H1 (cell line): ENCODE data around the gene COL6A2. TPM values are rescaled to one million over a fixed set of nuclear protein-coding genes. Genes with fewer than 3 reads are reported as not detected.
"Not testable (repeated sequence)": the region's sequence is repeated elsewhere in the genome, so short reads cannot be mapped to it uniquely, and the experiment has no call there.

Experiments
- CTCF ChIA-PET: fragments of 300-600 bp; sonication (Branson Sonifier 250); formaldehyde crosslinking; loops from one replicate; lab custom pipeline; 2021; ENCODE audit not compliant: partially characterized antibody; lab: Charles Lee
- POLR2A ChIA-PET: fragments of 300-600 bp; sonication (Branson Sonifier 250); formaldehyde crosslinking; loops from one replicate; lab custom pipeline; 2021; ENCODE audit warnings: inconsistent platforms; ENCODE audit not compliant: partially characterized antibody; lab: Charles Lee
- DNase-seq, 2 experiments: peaks; one replicate each; pipeline versions ENCODE4 v3.0.0 to v3.0.0-alpha.2; 2010 to 2022; ENCODE audit warnings: low spot score in 2 of 2, low read depth in 1 of 2, mixed read lengths in 1 of 2
- FAIRE-seq: peaks from 2 replicates; lab custom pipeline; 2011; peaks lifted over from hg19 to GRCh38; lab: Jason Lieb, UNC
- H2AFZ ChIP-seq: 2 replicates; pipeline ENCODE4 v1.8.1; 2012; ENCODE audit warnings: low read length, inconsistent platforms
- H2AK5ac ChIP-seq: 2 replicates; pipeline ENCODE4 v1.6.1; 2013; ENCODE audit warnings: low read depth, low read length
- H2BK120ac ChIP-seq: replicated peaks from 2 replicates; pipeline ENCODE3; 2013; ENCODE audit warnings: low read depth, low read length, inconsistent platforms
- H2BK12ac ChIP-seq: 2 replicates; pipeline ENCODE4 v1.6.1; 2013; ENCODE audit warnings: low read depth, low read length
- H2BK15ac ChIP-seq: 2 replicates; pipeline ENCODE4 v1.6.1; 2013; ENCODE audit warnings: low read length
- H2BK20ac ChIP-seq: 2 replicates; pipeline ENCODE4 v1.6.1; 2013; ENCODE audit warnings: low read length
- H2BK5ac ChIP-seq: 2 replicates; pipeline ENCODE4 v1.6.1; 2013; ENCODE audit warnings: low read depth, low read length
- H3K14ac ChIP-seq: 2 replicates; pipeline ENCODE4 v1.6.1; 2013; ENCODE audit warnings: inconsistent platforms; ENCODE audit not compliant: insufficient read length
- H3K18ac ChIP-seq: 2 replicates; pipeline ENCODE4 v1.6.1; 2013; ENCODE audit warnings: low read length; ENCODE audit errors: extremely low read depth
- H3K23ac ChIP-seq: 2 replicates; pipeline ENCODE4 v1.6.1; 2013; ENCODE audit warnings: inconsistent platforms; ENCODE audit not compliant: insufficient read length
- H3K23me2 ChIP-seq: 2 replicates; pipeline ENCODE4 v1.6.1; 2013; ENCODE audit warnings: low read depth, low read length
- H3K27ac ChIP-seq: 2 replicates; pipeline ENCODE4 v1.6.1; 2011; ENCODE audit warnings: low read depth, low read length, inconsistent platforms
- H3K27me3 ChIP-seq, 4 experiments: replicated peaks in 1 of 4; 1 replicate in 1 of 4; 2 replicates in 3 of 4; pipeline versions ENCODE4 v1.6.1 to v1.8.1; 2011 to 2013; ENCODE audit warnings: low read length in 3 of 4, mild to moderate bottlenecking in 3 of 4, inconsistent platforms in 2 of 4, mixed read lengths in 2 of 4, moderate library complexity in 1 of 4; ENCODE audit not compliant: control insufficient read depth in 3 of 4, insufficient read depth in 3 of 4; ENCODE audit errors: extremely low read depth in 1 of 4
- H3K36me3 ChIP-seq, 4 experiments: 2 replicates each; pipeline versions ENCODE4 v1.6.1 to v1.8.1; 2011 to 2013; ENCODE audit warnings: mild to moderate bottlenecking in 4 of 4, low read length in 3 of 4, moderate library complexity in 2 of 4, control low read depth in 1 of 4, inconsistent platforms in 1 of 4; ENCODE audit not compliant: insufficient read depth in 4 of 4, control insufficient read depth in 2 of 4
- H3K4ac ChIP-seq: replicated peaks from 2 replicates; pipeline ENCODE3; 2013; ENCODE audit warnings: low read length, low read depth, mixed read lengths, inconsistent platforms; ENCODE audit not compliant: insufficient read length
- H3K4me1 ChIP-seq, 4 experiments: replicated peaks in 1 of 4; 1 replicate in 1 of 4; 2 replicates in 3 of 4; pipeline versions ENCODE4 v1.6.1 to v1.8.1; 2011 to 2013; ENCODE audit warnings: low read length in 3 of 4, inconsistent platforms in 2 of 4, mixed read lengths in 1 of 4; ENCODE audit not compliant: insufficient read depth in 4 of 4, control insufficient read depth in 3 of 4
- H3K4me2 ChIP-seq, 2 experiments: 2 replicates each; pipeline versions ENCODE4 v1.6.1 to v1.8.1; 2011 to 2013; ENCODE audit warnings: low read depth in 2 of 2, low read length in 2 of 2, control low read depth in 1 of 2, inconsistent platforms in 1 of 2, mild to moderate bottlenecking in 1 of 2; ENCODE audit not compliant: insufficient read depth in 1 of 2
- H3K4me3 ChIP-seq, 4 experiments: fragments of 200-600, 300-600 bp in 1 of 4; sonication (generic), shearing (Covaris generic), sonication (Bioruptor Twin) in 1 of 4; 2 replicates each; pipeline versions ENCODE4 v1.5.1 to v1.8.1; 2011 to 2016; ENCODE audit warnings: low read length in 4 of 4, low read depth in 3 of 4, control low read depth in 2 of 4, inconsistent platforms in 2 of 4, mild to moderate bottlenecking in 2 of 4, mixed read lengths in 1 of 4, moderate library complexity in 1 of 4; ENCODE audit not compliant: insufficient read depth in 2 of 4; ENCODE audit errors: extremely low read depth in 1 of 4
- H3K56ac ChIP-seq: replicated peaks from 2 replicates; pipeline ENCODE3; 2013; ENCODE audit warnings: low read depth, mild to moderate bottlenecking, mixed read lengths, low read length, inconsistent platforms; ENCODE audit not compliant: insufficient read length
- H3K79me1 ChIP-seq: 2 replicates; pipeline ENCODE4 v1.6.1; 2013; ENCODE audit warnings: low read depth, low read length, control low read depth
- H3K79me2 ChIP-seq, 2 experiments: 2 replicates each; pipeline versions ENCODE4 v1.6.1 to v1.8.1; 2012 to 2013; ENCODE audit warnings: low read length in 2 of 2, mild to moderate bottlenecking in 2 of 2, inconsistent platforms in 1 of 2; ENCODE audit not compliant: insufficient read depth in 2 of 2, control insufficient read depth in 1 of 2
- H3K9ac ChIP-seq, 4 experiments: replicated peaks in 1 of 4; 1 replicate in 1 of 4; 2 replicates in 3 of 4; pipeline versions ENCODE4 v1.6.1 to v1.8.1; 2011 to 2013; ENCODE audit warnings: low read depth in 3 of 4, low read length in 3 of 4, control low read depth in 2 of 4, mild to moderate bottlenecking in 2 of 4, moderate library complexity in 2 of 4, inconsistent platforms in 1 of 4; ENCODE audit errors: extremely low read depth in 1 of 4
- H3K9me3 ChIP-seq, 2 experiments: 2 replicates each; pipeline versions ENCODE4 v1.6.1 to v1.8.1; 2012 to 2013; ENCODE audit warnings: mild to moderate bottlenecking in 2 of 2, moderate library complexity in 2 of 2, control low read depth in 1 of 2, inconsistent platforms in 1 of 2, low read depth in 1 of 2, low read length in 1 of 2, mixed read lengths in 1 of 2; ENCODE audit not compliant: insufficient read depth in 2 of 2
- H4K20me1 ChIP-seq, 2 experiments: replicated peaks in 1 of 2; 2 replicates each; pipeline versions ENCODE3 to v1.8.1; 2011 to 2013; ENCODE audit warnings: inconsistent platforms in 2 of 2, low read length in 2 of 2, mild to moderate bottlenecking in 1 of 2; ENCODE audit not compliant: insufficient read depth in 2 of 2, control insufficient read depth in 1 of 2
- H4K5ac ChIP-seq: 2 replicates; pipeline ENCODE4 v1.6.1; 2013; ENCODE audit warnings: low read length, low read depth, mixed read lengths, inconsistent platforms; ENCODE audit not compliant: insufficient read length
- H4K8ac ChIP-seq: 2 replicates; pipeline ENCODE4 v1.8.0; 2013; ENCODE audit warnings: mild to moderate bottlenecking, moderate library complexity, low read length, inconsistent platforms; ENCODE audit not compliant: insufficient read depth; ENCODE audit errors: extremely low read depth
- H4K91ac ChIP-seq: replicated peaks from 2 replicates; pipeline ENCODE3; 2013; ENCODE audit warnings: low read length, mixed read lengths, inconsistent platforms; ENCODE audit not compliant: insufficient read length
- WGBS, 2 experiments: shearing (Covaris generic) in 1 of 2; methylation state at CpG; one replicate each; pipeline versions ENCODE4 v1.1.6 to v1.1.7; 2013 to 2015; ENCODE audit warnings: low lambda C conversion rate in 2 of 2, mixed read lengths in 2 of 2, inconsistent platforms in 1 of 2, low coverage in 1 of 2, missing lambda C conversion rate in 1 of 2; ENCODE audit not compliant: insufficient replicate concordance in 2 of 2, insufficient coverage in 1 of 2, insufficient read length in 1 of 2; ENCODE audit errors: extremely low coverage in 1 of 2, missing lambda C conversion rate in 1 of 2; 5-methylcytosine and 5-hydroxymethylcytosine counted together
- polyA plus RNA-seq, 7 experiments: library from polyadenylated mRNA; depleted of rRNA in 3 of 7; stranded (reverse) in 5 of 7; unstranded in 2 of 7; fragments of >200 nt in 5 of 7; fragments of 200-250 nt in 2 of 7; gene quantifications; 1 replicate in 5 of 7; 2 replicates in 1 of 7; 4 replicates in 1 of 7; pipeline versions ENCODE4 v1.2.1 to v1.2.3, GENCODE V29; 2011 to 2013; ENCODE audit warnings: missing spikeins in 2 of 7, mixed read lengths in 2 of 7
- total RNA-seq: library from RNA; stranded (reverse); fragmentation: NEBNext Ultra II Directional; extraction: Animal tissue kit (Norgen Biotek cat#: 25700); gene quantifications from 2 replicates; pipeline ENCODE4 v1.2.1, GENCODE V29; 2021

The COL6A2 gene
- total and polyA plus RNA-seq, 2 of the 8 experiments (the other 6 are each of a cell fraction or from before 2014, with no cell fraction given): 60.1 to 62.7 TPM

DNA sequence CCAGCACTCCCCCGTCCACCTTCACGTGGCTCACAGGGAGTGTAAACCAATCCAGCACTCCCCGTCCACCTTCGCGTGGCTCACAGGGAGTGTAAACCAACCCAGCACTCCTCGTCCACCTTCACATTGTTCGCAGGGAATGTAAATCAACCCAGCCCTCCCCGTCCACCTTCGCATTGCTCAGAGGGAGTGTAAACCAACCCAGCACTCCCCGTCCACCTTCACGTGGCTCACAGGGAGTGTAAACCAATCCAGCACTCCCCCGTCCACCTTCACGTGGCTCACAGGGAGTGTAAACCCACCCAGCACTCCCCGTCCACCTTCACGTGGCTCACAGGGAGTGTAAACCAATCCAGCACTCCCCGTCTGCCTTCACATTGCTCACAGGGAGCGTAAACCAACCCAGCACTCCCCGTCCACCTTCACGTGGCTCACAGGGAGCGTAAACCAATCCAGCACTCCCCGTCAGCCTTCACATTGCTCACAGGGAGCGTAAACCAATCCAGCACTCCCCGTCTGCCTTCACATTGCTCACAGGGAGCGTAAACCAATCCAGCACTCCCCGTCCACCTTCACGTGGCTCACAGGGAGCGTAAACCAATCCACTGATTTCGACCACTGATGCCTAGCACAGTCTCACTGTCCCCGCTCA, 42.6 kb downstream of the COL6A2 start:
- peak overlapping the region; percentile 57 to 78 for H3K4me2 ChIP-seq
- H3K27me3 ChIP-seq: peaks cover 0 to 24% (median 8%) of the 10 kb centered on the region in 4 experiments; a peak in 4 of 7 replicates
- H3K79me2 ChIP-seq, H3K4ac ChIP-seq, H3K9me3 ChIP-seq, H2BK120ac ChIP-seq, H3K79me1 ChIP-seq, H3K36me3 ChIP-seq, H3K56ac ChIP-seq, H4K5ac ChIP-seq, H4K91ac ChIP-seq, H4K20me1 ChIP-seq, H3K4me1 ChIP-seq, H2BK5ac ChIP-seq, H3K18ac ChIP-seq, H3K23ac ChIP-seq, H3K14ac ChIP-seq, DNase-seq, H3K23me2 ChIP-seq, H3K27ac ChIP-seq: not testable (repeated sequence)
- 0 out of 2 replicates have a peak overlapping the region, but pooled peaks have one; percentile 90 for H2BK20ac ChIP-seq
- CTCF ChIA-PET: interaction anchor here (0.6 to 4.1 kb wide), 4 partner anchors 9 to 196 kb away, joined by 3 to 47 read pairs (median 21); no protein-coding TSS in a partner anchor
- H2BK12ac ChIP-seq: peak overlapping the region; percentile 50; the same call in 1 of the 2 replicates
- peak overlapping the region; percentile 92; the same call in 1 of the 2 replicates for H2BK15ac ChIP-seq
- 0 out of 2 replicates have a peak overlapping the region, but pooled peaks have one; percentile 3 for H4K8ac ChIP-seq
- FAIRE-seq: peak; percentile 71
- peak overlapping the region in 1 of 4 experiments; percentile 24; a peak in 2 of 7 replicates for H3K9ac ChIP-seq
- POLR2A ChIA-PET: interaction anchor here (1.3 to 3.6 kb wide), 3 partner anchors 11 to 165 kb away, joined by 3 to 12 read pairs (median 6); partner anchors contain the start of gene COL6A1
- 0 out of 2 replicates have a peak overlapping the region, but pooled peaks have one; percentile 78 for H2AFZ ChIP-seq
- H2AK5ac ChIP-seq: peak overlapping the region; percentile 75; the same call in 1 of the 2 replicates
- peak overlapping the region; percentile 17 to 53 (median 22); a peak in 7 of 8 replicates for H3K4me3 ChIP-seq
- 50% methylated on average over 27 of the region's 29 CpGs; no CpG with 5 or more reads in 1 of the 2 experiments for WGBS, 2 experiments
